Trophoblast cell (in vitro differentiated cells and primary cell): ENCODE data around the gene WDR76.

Source experiments
- DNase-seq, 2 donors: peaks; one replicate each; pipeline ENCODE4 v3.0.0-alpha.2; 2016
- H2AFZ ChIP-seq: 2 replicates; pipeline ENCODE4 v1.6.1; 2013; ENCODE audit warnings: low read length, moderate library complexity, mild to moderate bottlenecking; ENCODE audit not compliant: insufficient read depth, poor library complexity
- H2AK5ac ChIP-seq: 2 replicates; pipeline ENCODE4 v1.6.1; 2013; ENCODE audit warnings: mild to moderate bottlenecking, low read length
- H2BK120ac ChIP-seq: 2 replicates; pipeline ENCODE4 v1.6.1; 2013; ENCODE audit warnings: low read length, mild to moderate bottlenecking, moderate library complexity; ENCODE audit not compliant: insufficient read depth, poor library complexity
- H2BK12ac ChIP-seq: 2 replicates; pipeline ENCODE4 v1.6.1; 2013; ENCODE audit warnings: mild to moderate bottlenecking, low read length, moderate library complexity
- H2BK5ac ChIP-seq: 2 replicates; pipeline ENCODE4 v1.6.1; 2013; ENCODE audit warnings: low read length, low read depth, moderate library complexity, mild to moderate bottlenecking; ENCODE audit not compliant: poor library complexity
- H3K14ac ChIP-seq: 2 replicates; pipeline ENCODE4 v1.6.1; 2013; ENCODE audit warnings: mild to moderate bottlenecking, low read length
- H3K18ac ChIP-seq: 2 replicates; pipeline ENCODE4 v1.6.1; 2013; ENCODE audit warnings: mild to moderate bottlenecking, low read length
- H3K23ac ChIP-seq: 2 replicates; pipeline ENCODE4 v1.6.1; 2013; ENCODE audit warnings: low read length
- H3K27ac ChIP-seq: 2 replicates; pipeline ENCODE4 v1.5.1; 2013; ENCODE audit warnings: low read depth, mild to moderate bottlenecking, inconsistent platforms, low read length, moderate library complexity
- H3K27me3 ChIP-seq: 2 replicates; pipeline ENCODE4 v1.6.1; 2013; ENCODE audit warnings: inconsistent platforms, mild to moderate bottlenecking, low read length, moderate library complexity; ENCODE audit not compliant: insufficient read depth
- H3K36me3 ChIP-seq, 2 experiments: 1 replicate in 1 of 2; 2 replicates in 1 of 2; pipeline ENCODE4 v1.6.1; 2013; ENCODE audit warnings: low read length in 2 of 2, mild to moderate bottlenecking in 2 of 2, moderate library complexity in 1 of 2; ENCODE audit not compliant: insufficient read depth in 2 of 2, control insufficient read depth in 1 of 2
- H3K4ac ChIP-seq: 2 replicates; pipeline ENCODE4 v1.6.1; 2013; ENCODE audit warnings: low read depth, mild to moderate bottlenecking, low read length, moderate library complexity
- H3K4me1 ChIP-seq, 2 experiments: 1 replicate in 1 of 2; 2 replicates in 1 of 2; pipeline ENCODE4 v1.6.1; 2013; ENCODE audit warnings: low read length in 2 of 2, mild to moderate bottlenecking in 2 of 2, moderate library complexity in 1 of 2; ENCODE audit not compliant: insufficient read depth in 2 of 2, control insufficient read depth in 1 of 2
- H3K4me2 ChIP-seq: 2 replicates; pipeline ENCODE4 v1.6.1; 2013; ENCODE audit warnings: inconsistent platforms, mild to moderate bottlenecking, low read length, moderate library complexity
- H3K4me3 ChIP-seq: 2 replicates; pipeline ENCODE4 v1.5.1; 2013; ENCODE audit warnings: mild to moderate bottlenecking, low read depth, low read length, inconsistent platforms
- H3K79me1 ChIP-seq: one replicate; pipeline ENCODE4 v1.6.1; 2013; ENCODE audit warnings: low read length
- H3K79me2 ChIP-seq: 2 replicates; pipeline ENCODE4 v1.6.1; 2013; ENCODE audit warnings: low read length, mild to moderate bottlenecking; ENCODE audit not compliant: control insufficient read depth, insufficient read depth, poor library complexity
- H3K9ac ChIP-seq: 2 replicates; pipeline ENCODE4 v1.6.1; 2013; ENCODE audit warnings: mild to moderate bottlenecking, low read length
- H3K9me3 ChIP-seq: 2 replicates; pipeline ENCODE4 v1.6.1; 2013; ENCODE audit warnings: low read depth, mild to moderate bottlenecking, control low read depth, inconsistent platforms, low read length; ENCODE audit not compliant: insufficient read depth
- H4K12ac ChIP-seq: 2 replicates; pipeline ENCODE4 v1.6.1; 2013; ENCODE audit warnings: low read depth, mild to moderate bottlenecking, low read length, moderate library complexity
- H4K8ac ChIP-seq: 2 replicates; pipeline ENCODE4 v1.6.1; 2013; ENCODE audit warnings: low read depth, mild to moderate bottlenecking, low read length, moderate library complexity
- H4K91ac ChIP-seq: one replicate; pipeline ENCODE4 v1.6.1; 2013; ENCODE audit warnings: low read depth, mild to moderate bottlenecking, low read length, moderate library complexity
- WGBS: extraction: QIAGEN DNeasy Blood & Tissue Kit; methylation state at CpG from one replicate; pipeline ENCODE4 v1.1.7; 2013; ENCODE audit warnings: missing lambda C conversion rate; ENCODE audit not compliant: insufficient read length, insufficient coverage; ENCODE audit errors: extremely low coverage; 5-methylcytosine and 5-hydroxymethylcytosine counted together

The WDR76 gene

GRCh38 chr15:43791993-43792760, 34.6 kb upstream of the WDR76 start, which contains the start of gene SERF2:
TSS of gene SERF2 (plus strand) at chr15:43792320. CDS start at chr15:43792377, 57 bp downstream.
- H3K4me3 ChIP-seq: peak within 1 kb of the TSS; percentile 98
- DNase-seq: peak; percentile 99
- peaks cover 24 to 31% of the 10 kb centered on the region in 2 experiments for H3K36me3 ChIP-seq
- WGBS: no CpG with 5 or more reads among the region's 66 CpGs
- H3K4me1 ChIP-seq: peaks cover 7 to 21% of the 10 kb centered on the region in 2 experiments
- peak within 1 kb of the TSS; percentile 96 for H4K8ac ChIP-seq
- peak within 1 kb of the TSS; percentile 91 for H4K12ac ChIP-seq
- peaks cover 10% of the 10 kb centered on the region for H3K79me1 ChIP-seq
- H2BK120ac ChIP-seq: peak within 1 kb of the TSS; percentile 86
- peak within 1 kb of the TSS; percentile 77 for H3K4me2 ChIP-seq
- peak within 1 kb of the TSS; percentile 89 for H2BK5ac ChIP-seq
- H2BK12ac ChIP-seq: peak within 1 kb of the TSS; percentile 59
- peak within 1 kb of the TSS; percentile 99 for H3K9ac ChIP-seq
- no peaks in the 10 kb centered on the region for H3K27me3 ChIP-seq
- peak within 1 kb of the TSS; percentile 99 for H3K14ac ChIP-seq
- H2AFZ ChIP-seq: peak within 1 kb of the TSS; percentile 80
- no peaks in the 10 kb centered on the region for H3K9me3 ChIP-seq
- peak within 1 kb of the TSS; percentile 98 for H4K91ac ChIP-seq
- H3K4ac ChIP-seq: peak within 1 kb of the TSS; percentile 97
- no peak within 1 kb of the TSS for H3K23ac ChIP-seq
- H3K79me2 ChIP-seq: peaks cover 12% of the 10 kb centered on the region
- H3K18ac ChIP-seq: peak within 1 kb of the TSS; percentile 90
- H2AK5ac ChIP-seq: peak within 1 kb of the TSS; percentile 98
- H3K27ac ChIP-seq: peak within 1 kb of the TSS; percentile 79

- H3K18ac ChIP-seq: peak overlapping the region; percentile 90
- H3K79me1 ChIP-seq: peaks cover 10% of the 10 kb centered on the region
- H3K27ac ChIP-seq: peak overlapping the region; percentile 79
- peak overlapping the region; percentile 77 for H3K4me2 ChIP-seq
- H3K4me3 ChIP-seq: peak overlapping the region; percentile 98
- peak overlapping the region; percentile 86 for H2BK120ac ChIP-seq
- H3K79me2 ChIP-seq: peaks cover 12% of the 10 kb centered on the region
- no peak overlapping the region for H3K23ac ChIP-seq
- peak overlapping the region; percentile 80 for H2AFZ ChIP-seq
- H4K12ac ChIP-seq: peak overlapping the region; percentile 91
- DNase-seq: peak in 1 of 2 donors; percentile 43
- peaks cover 7 to 21% of the 10 kb centered on the region in 2 experiments for H3K4me1 ChIP-seq
- no peaks in the 10 kb centered on the region for H3K27me3 ChIP-seq
- no peaks in the 10 kb centered on the region for H3K9me3 ChIP-seq
- peak overlapping the region; percentile 99 for H3K9ac ChIP-seq
- peak overlapping the region; percentile 98 for H2AK5ac ChIP-seq
- H2BK12ac ChIP-seq: peak overlapping the region; percentile 59
- H3K36me3 ChIP-seq: peaks cover 24 to 31% of the 10 kb centered on the region in 2 experiments
- peak overlapping the region; percentile 96 for H4K8ac ChIP-seq
- peak overlapping the region; percentile 89 for H2BK5ac ChIP-seq
- peak overlapping the region; percentile 97 for H3K4ac ChIP-seq
- no CpG with 5 or more reads among the region's 33 CpGs for WGBS
- peak overlapping the region; percentile 99 for H3K14ac ChIP-seq
- H4K91ac ChIP-seq: peak overlapping the region; percentile 98
Measured at GRCh38 chr15:43792761-43793476, 33.9 kb upstream of the WDR76 start.

- H3K14ac ChIP-seq: no peak overlapping the region
- H3K36me3 ChIP-seq: peaks cover 24 to 31% of the 10 kb centered on the region in 2 experiments
- H2BK5ac ChIP-seq: no peak overlapping the region
- no peak overlapping the region for H2BK12ac ChIP-seq
- no peak overlapping the region for H3K18ac ChIP-seq
- no peak overlapping the region for H4K12ac ChIP-seq
- no peak overlapping the region for H4K91ac ChIP-seq
- no peak overlapping the region for H2AK5ac ChIP-seq
- peak overlapping the region; percentile 97 for H3K4ac ChIP-seq
- H3K9ac ChIP-seq: peak overlapping the region; percentile 17
- H3K4me3 ChIP-seq: peak overlapping the region; percentile 2
- H3K4me2 ChIP-seq: peak overlapping the region; percentile 77
- no peak overlapping the region for H3K27ac ChIP-seq
- H4K8ac ChIP-seq: no peak overlapping the region
- H2AFZ ChIP-seq: no peak overlapping the region
- no peaks in the 10 kb centered on the region for H3K9me3 ChIP-seq
- no peak for DNase-seq
- no peak overlapping the region for H3K23ac ChIP-seq
- H3K4me1 ChIP-seq: peaks cover 7 to 21% of the 10 kb centered on the region in 2 experiments
- H3K79me2 ChIP-seq: peaks cover 12% of the 10 kb centered on the region
- no peaks in the 10 kb centered on the region for H3K27me3 ChIP-seq
- no peak overlapping the region for H2BK120ac ChIP-seq
- peaks cover 10% of the 10 kb centered on the region for H3K79me1 ChIP-seq
- no CpG with 5 or more reads among the region's 10 CpGs for WGBS
Measured at GRCh38 chr15:43793647-43794046, 33.2 kb upstream of the WDR76 start.

GRCh38 chr15:43794269-43795037, 32.3 kb upstream of the WDR76 start:
- no peak overlapping the region for H3K9ac ChIP-seq
- H4K91ac ChIP-seq: no peak overlapping the region
- H3K79me2 ChIP-seq: peaks cover 12% of the 10 kb centered on the region
- H3K36me3 ChIP-seq: peaks cover 30 to 35% of the 10 kb centered on the region in 2 experiments
- no peak for DNase-seq
- H2AFZ ChIP-seq: no peak overlapping the region
- H3K27me3 ChIP-seq: no peaks in the 10 kb centered on the region
- peak overlapping the region; percentile 10 for H3K4me2 ChIP-seq
- no peak overlapping the region for H3K4ac ChIP-seq
- no peak overlapping the region for H2BK5ac ChIP-seq
- no peak overlapping the region for H3K27ac ChIP-seq
- H2BK120ac ChIP-seq: no peak overlapping the region
- no peaks in the 10 kb centered on the region for H3K9me3 ChIP-seq
- H3K23ac ChIP-seq: no peak overlapping the region
- no peak overlapping the region for H2BK12ac ChIP-seq
- WGBS: no CpG with 5 or more reads among the region's 9 CpGs
- H2AK5ac ChIP-seq: no peak overlapping the region
- no peak overlapping the region for H4K12ac ChIP-seq
- H3K18ac ChIP-seq: no peak overlapping the region
- H3K79me1 ChIP-seq: peaks cover 10% of the 10 kb centered on the region
- no peak overlapping the region for H4K8ac ChIP-seq
- no peak overlapping the region for H3K14ac ChIP-seq
- H3K4me1 ChIP-seq: peaks cover 7 to 21% of the 10 kb centered on the region in 2 experiments
- no peak overlapping the region for H3K4me3 ChIP-seq
